ENCODE data around the gene ATIC.

DNA sequence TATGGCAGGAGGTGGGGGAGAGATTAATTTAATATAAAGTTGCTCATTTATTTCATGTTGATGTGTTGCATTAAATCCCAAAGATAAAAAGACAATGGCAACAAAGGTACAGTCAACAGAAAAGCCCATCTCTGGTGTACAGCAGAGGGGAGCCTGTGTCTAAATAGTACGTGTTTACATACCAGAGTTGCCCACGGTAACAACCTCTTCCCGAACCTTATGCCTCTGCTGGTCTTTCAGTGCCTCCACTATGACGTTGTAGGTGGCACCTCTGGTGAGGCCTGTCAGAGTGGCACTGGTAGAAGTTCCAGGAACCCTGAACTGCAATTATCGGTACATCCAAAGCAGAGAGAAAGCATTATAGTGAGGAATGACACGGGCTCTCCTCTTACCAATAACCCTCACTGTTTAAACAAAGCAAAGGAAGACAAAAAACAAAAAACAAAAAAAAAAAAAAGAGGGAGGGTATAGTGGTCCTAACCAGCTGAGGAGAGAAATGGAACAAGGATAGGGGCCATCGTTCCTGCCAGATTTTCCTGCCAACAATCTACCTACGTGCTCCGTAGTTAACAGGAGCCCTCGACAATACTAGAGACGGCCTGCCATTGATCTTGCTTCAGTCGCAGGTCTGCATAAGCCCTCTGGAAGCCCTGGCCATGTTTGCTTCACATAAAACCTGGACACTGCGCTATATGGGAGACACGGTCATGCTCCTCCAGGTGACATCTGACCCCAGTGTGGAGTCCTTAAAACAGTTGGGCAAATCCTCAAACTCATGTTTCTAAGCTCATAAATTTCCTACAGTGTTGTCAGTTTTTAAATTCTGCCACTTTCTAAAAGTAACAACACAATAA, 58.5 kb downstream of the ATIC start:
- TF ChIP-seq, protein P1, sequence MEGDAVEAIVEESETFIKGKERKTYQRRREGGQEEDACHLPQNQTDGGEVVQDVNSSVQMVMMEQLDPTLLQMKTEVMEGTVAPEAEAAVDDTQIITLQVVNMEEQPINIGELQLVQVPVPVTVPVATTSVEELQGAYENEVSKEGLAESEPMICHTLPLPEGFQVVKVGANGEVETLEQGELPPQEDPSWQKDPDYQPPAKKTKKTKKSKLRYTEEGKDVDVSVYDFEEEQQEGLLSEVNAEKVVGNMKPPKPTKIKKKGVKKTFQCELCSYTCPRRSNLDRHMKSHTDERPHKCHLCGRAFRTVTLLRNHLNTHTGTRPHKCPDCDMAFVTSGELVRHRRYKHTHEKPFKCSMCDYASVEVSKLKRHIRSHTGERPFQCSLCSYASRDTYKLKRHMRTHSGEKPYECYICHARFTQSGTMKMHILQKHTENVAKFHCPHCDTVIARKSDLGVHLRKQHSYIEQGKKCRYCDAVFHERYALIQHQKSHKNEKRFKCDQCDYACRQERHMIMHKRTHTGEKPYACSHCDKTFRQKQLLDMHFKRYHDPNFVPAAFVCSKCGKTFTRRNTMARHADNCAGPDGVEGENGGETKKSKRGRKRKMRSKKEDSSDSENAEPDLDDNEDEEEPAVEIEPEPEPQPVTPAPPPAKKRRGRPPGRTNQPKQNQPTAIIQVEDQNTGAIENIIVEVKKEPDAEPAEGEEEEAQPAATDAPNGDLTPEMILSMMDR (IDR thresholded peaks at IDR 0.05): no peak
- no peak for TF ChIP-seq POLR2A (IDR thresholded peaks at IDR 0.05)
- no peak for TF ChIP-seq EP300 (IDR thresholded peaks at IDR 0.05)

Data from ovary (tissue), 3 donors.